ENCODE data around the gene SRSF4. TPM values are rescaled to one million over a fixed set of nuclear protein-coding genes. Genes with fewer than 3 reads are reported as not detected.

SRSF4 gene
- total and polyA plus RNA-seq, 2 of the 8 experiments (the other 6 are each of a cell fraction or from before 2014, with no cell fraction given) = 34.9 to 86.5 TPM

GRCh38 chr1:29120367-29120766 is 61.3 kb downstream of the SRSF4 start:
- Histone ChIP-seq H3K4me1 (replicated peaks in 1 of 4; ENCODE audit: control insufficient read depth in 3 of 4, insufficient read depth in 4 of 4, low read length in 3 of 4) (peaks cover 0 to 13% (median 5%) of the 10 kb centered on the region in 4 experiments; a peak in 6 of 7 replicates), H3K14ac (ENCODE audit: insufficient read length) (no peak overlapping the region), H3K23ac (ENCODE audit: insufficient read length) (no peak overlapping the region), H2AFZ (ENCODE audit: low read length) (no peak overlapping the region), H4K8ac (ENCODE audit: extremely low read depth, insufficient read depth, low read length) (no peak overlapping the region), H4K91ac (replicated peaks; ENCODE audit: insufficient read length, low read length) (no peak overlapping the region), H4K5ac (ENCODE audit: insufficient read length, low read depth, low read length) (no peak overlapping the region), H3K23me2 (ENCODE audit: low read depth, low read length) (peaks cover 30% of the 10 kb centered on the region; the same call in 1 of the 2 replicates), H3K4ac (replicated peaks; ENCODE audit: insufficient read length, low read depth, low read length) (no peak overlapping the region), H3K27me3 (replicated peaks in 1 of 4; ENCODE audit: control insufficient read depth in 3 of 4, extremely low read depth in 1 of 4, insufficient read depth in 3 of 4, low read length in 3 of 4) (peaks cover 0 to 36% (median 25%) of the 10 kb centered on the region in 4 experiments; a peak in 6 of 7 replicates), H3K4me3 (ENCODE audit: extremely low read depth in 1 of 4, insufficient read depth in 2 of 4, low read depth in 3 of 4, low read length in 4 of 4) (no peak overlapping the region), H3K18ac (ENCODE audit: extremely low read depth, low read length) (no peak overlapping the region), H2BK5ac (ENCODE audit: low read depth, low read length) (no peak overlapping the region), H2BK20ac (ENCODE audit: low read length) (no peak overlapping the region), H3K79me2 (ENCODE audit: control insufficient read depth in 1 of 2, insufficient read depth in 2 of 2, low read length in 2 of 2) (no peaks in the 10 kb centered on the region; a peak in 1 of 4 replicates), H3K9me3 (ENCODE audit: insufficient read depth in 2 of 2, low read depth in 1 of 2, low read length in 1 of 2) (no peaks in the 10 kb centered on the region), H3K9ac (replicated peaks in 1 of 4; ENCODE audit: extremely low read depth in 1 of 4, low read depth in 3 of 4, low read length in 3 of 4) (no peak overlapping the region), H2BK12ac (ENCODE audit: low read depth, low read length) (no peak overlapping the region), H3K56ac (replicated peaks; ENCODE audit: insufficient read length, low read depth, low read length) (no peak overlapping the region), H2AK5ac (ENCODE audit: low read depth, low read length) (no peak overlapping the region), H2BK120ac (replicated peaks; ENCODE audit: low read depth, low read length) (no peak overlapping the region), H3K36me3 (ENCODE audit: control insufficient read depth in 2 of 4, insufficient read depth in 4 of 4, low read length in 3 of 4) (peaks cover 2 to 5% (median 4%) of the 10 kb centered on the region in 4 experiments; a peak in 6 of 8 replicates), H3K4me2 (ENCODE audit: insufficient read depth in 1 of 2, low read depth in 2 of 2, low read length in 2 of 2) (peak overlapping the region in 1 of 2 experiments; percentile 91; a peak in 1 of 4 replicates), H4K20me1 (replicated peaks in 1 of 2; ENCODE audit: control insufficient read depth in 1 of 2, insufficient read depth in 2 of 2, low read length in 2 of 2) (peaks cover 0 to 4% of the 10 kb centered on the region in 2 experiments), H3K27ac (ENCODE audit: low read depth, low read length) (no peak overlapping the region), H2BK15ac (ENCODE audit: low read length) (no peak overlapping the region), H3K79me1 (ENCODE audit: low read depth, low read length) (no peaks in the 10 kb centered on the region)
- ChIA-PET POLR2A (ENCODE audit: partially characterized antibody) (interaction anchor here (0.8 to 6.9 kb wide), 5 partner anchors 37 to 206 kb away, joined by 3 to 77 read pairs (median 4); partner anchors contain the start of gene SRSF4), CTCF (ENCODE audit: partially characterized antibody) (interaction anchor here (0.6 to 3.6 kb wide), 23 partner anchors 11 to 244 kb away, joined by 3 to 20 read pairs (median 5); no protein-coding TSS in a partner anchor)
- FAIRE-seq (no peak), DNase-seq (ENCODE audit: low read depth in 1 of 2, low spot score in 2 of 2) (no peak)
- 89% methylated on average over 6 of the region's 6 CpGs; no CpG with 5 or more reads in 1 of the 2 experiments for WGBS, 2 experiments (ENCODE audit: extremely low coverage in 1 of 2, insufficient coverage in 1 of 2, insufficient read length in 1 of 2, insufficient replicate concordance in 2 of 2, low coverage in 1 of 2, low lambda C conversion rate in 2 of 2, missing lambda C conversion rate in 1 of 2)
- 0 out of 2 replicates have a peak, but pooled peaks have one; percentile 13 for TF ChIP-seq POLR2AphosphoS5 (IDR thresholded peaks at IDR 0.05; ENCODE audit: low read depth, low read length)
- no peak for TF ChIP-seq ATF2 (IDR thresholded peaks at IDR 0.05; ENCODE audit: low read length)
- no peak for TF ChIP-seq CBX5 (IDR thresholded peaks at IDR 0.05; ENCODE audit: low read depth, low read length)
- TF ChIP-seq POLR2A (IDR thresholded peaks at IDR 0.05; ENCODE audit: control extremely low read depth in 1 of 2, low read depth in 2 of 2, low read length in 2 of 2) = 0 out of 3 replicates have a peak, but pooled peaks of 1 of the 2 experiments have one; percentile 27

Measured in H1 (cell line).